ENCODE data around the gene CTNNBL1.
"Not testable (repeated sequence)": the region's sequence is repeated elsewhere in the genome, so short reads cannot be mapped to it uniquely, and the experiment has no call there.

The CTNNBL1 gene

DNA sequence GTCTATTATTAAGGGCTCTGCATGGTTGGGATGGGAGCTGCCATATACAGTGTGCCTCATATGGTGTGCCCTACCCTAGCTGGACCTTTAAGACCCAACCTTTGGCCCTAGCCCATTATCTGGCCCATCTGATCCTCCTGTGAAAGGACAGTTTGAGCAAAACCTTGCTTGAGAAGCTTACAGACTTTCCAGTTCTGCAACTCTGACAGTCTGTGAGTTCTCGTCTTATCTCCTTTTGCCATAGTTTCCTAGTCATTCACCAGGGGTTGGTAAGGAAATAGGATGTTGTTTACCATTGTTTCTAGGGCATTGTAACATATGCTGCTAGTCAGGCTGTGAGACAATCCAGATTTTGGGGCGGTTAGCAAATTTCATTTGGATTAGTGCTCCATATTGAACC, 17.2 kb downstream of the CTNNBL1 start:
- H3K4me3 ChIP-seq (ENCODE audit: low read length) = no peak overlapping the region
- TF ChIP-seq CTCF (conservative IDR thresholded peaks at IDR 0.05; ENCODE audit: low read length) = no peak
- DNase-seq (ENCODE audit: low read depth) = no peak

DNA sequence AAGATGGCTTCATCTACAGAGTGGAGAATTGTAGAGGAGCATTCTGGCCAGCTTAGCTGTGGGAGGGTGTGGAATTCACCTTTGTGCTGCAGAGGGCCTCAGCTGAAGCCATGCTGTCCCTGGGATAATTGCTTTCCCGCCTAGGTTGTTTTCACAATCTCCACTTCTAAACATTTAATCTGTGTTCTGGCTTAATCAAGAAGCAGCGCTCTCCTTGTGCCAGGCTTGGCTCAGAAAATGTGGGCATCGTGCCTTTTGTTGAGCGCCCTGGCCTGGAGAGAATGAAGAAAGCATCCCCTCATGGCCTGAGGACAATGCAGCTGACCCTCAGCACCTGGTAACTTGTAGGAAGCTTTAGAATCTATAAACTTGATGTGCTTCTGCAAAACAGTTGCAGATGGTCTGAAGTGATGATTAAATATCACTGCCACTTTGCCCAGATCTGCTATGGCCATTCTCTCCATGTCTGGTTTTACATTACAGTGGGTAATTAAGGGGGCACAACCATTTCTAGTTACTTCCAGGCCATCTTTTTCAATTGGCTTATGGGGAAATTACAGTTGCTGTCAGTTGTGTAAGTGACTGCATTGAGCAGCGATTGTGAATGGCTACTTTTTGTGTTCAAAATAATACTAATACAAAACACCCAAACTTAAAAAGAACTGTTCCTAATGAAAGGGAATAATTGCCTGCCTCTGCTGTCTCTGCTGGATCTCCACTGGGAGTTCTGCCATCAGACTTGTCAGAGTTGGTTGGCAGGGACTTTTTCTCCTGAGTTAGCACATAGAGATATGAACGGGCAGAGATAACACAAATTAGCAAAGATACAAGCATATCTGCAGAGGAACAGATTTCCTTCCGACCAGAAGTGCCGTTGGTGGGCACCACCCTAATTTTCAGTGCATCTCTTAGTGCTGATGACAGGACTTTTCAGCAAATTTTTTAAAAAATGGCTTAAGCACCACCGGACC, 18.4 kb downstream of the CTNNBL1 start:
- TF ChIP-seq CTCF (conservative IDR thresholded peaks at IDR 0.05; ENCODE audit: low read length) = no peak
- no peak overlapping the region for H3K4me3 ChIP-seq (ENCODE audit: low read length)
- DNase-seq (ENCODE audit: low read depth) = no peak

- DNase-seq (ENCODE audit: low read depth) = no peak
- no peak for TF ChIP-seq CTCF (conservative IDR thresholded peaks at IDR 0.05; ENCODE audit: low read length)
- no peak overlapping the region for H3K4me3 ChIP-seq (ENCODE audit: low read length)
Observed at GRCh38 chr20:37713396-37713795, 19.6 kb downstream of the CTNNBL1 start.

DNA sequence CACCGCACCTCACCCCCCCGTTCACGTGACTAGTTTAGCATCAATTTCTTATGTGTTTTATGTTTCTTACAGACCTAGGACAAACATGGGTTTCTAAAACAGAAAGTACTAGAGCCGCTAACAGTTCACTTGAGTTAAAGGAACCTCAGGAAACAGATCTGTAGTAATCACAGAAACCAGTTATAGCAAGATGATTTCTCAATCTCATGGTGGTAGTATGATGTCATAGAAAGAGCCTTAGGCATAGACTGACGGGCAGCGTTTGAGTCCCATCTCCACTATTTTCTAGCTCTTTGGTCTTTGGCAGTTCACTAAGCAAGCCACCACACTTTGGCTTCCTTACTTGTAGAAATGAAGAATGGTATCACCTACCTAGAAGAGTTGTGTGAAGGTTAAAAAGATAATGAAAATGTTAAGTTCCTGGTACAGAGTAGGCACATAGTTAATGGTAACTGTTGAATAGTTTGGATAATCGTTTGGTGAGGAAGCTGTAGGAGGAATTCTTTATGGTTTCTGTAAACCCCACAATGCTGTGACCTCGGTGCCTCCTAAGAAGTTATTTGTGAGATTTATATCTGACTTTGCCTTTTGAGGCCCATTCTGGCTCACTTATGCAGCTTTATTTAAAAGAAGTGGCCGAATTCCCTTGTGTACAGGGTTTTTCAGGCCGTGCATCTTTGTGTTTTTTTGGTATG, 21.3 kb downstream of the CTNNBL1 start:
- no peak overlapping the region for H3K4me3 ChIP-seq (ENCODE audit: low read length)
- peak; percentile 38 for DNase-seq (ENCODE audit: low read depth)
- TF ChIP-seq CTCF (conservative IDR thresholded peaks at IDR 0.05; ENCODE audit: low read length) = no peak

DNA sequence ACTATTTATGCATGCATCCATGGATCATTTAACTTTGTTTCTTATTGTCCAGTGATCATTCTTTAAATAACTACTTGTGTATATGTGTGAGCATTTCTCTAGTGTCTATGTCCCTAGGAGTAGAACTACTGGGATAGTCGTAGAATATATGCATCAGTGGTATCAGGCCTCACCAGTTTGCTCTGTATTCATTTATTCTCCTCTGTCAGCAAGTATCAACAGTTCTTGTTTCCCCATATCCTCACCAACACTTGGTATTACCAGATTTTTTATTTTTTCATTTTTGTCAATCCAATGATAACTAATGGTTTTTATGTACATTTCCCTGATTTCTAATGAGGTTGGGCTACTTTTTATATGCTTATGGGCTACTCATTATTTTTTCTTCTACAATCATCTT, 27.9 kb downstream of the CTNNBL1 start:
- H3K4me3 ChIP-seq (ENCODE audit: low read length) = no peak overlapping the region
- TF ChIP-seq CTCF (conservative IDR thresholded peaks at IDR 0.05; ENCODE audit: low read length) = no peak
- no peak for DNase-seq (ENCODE audit: low read depth)

DNA sequence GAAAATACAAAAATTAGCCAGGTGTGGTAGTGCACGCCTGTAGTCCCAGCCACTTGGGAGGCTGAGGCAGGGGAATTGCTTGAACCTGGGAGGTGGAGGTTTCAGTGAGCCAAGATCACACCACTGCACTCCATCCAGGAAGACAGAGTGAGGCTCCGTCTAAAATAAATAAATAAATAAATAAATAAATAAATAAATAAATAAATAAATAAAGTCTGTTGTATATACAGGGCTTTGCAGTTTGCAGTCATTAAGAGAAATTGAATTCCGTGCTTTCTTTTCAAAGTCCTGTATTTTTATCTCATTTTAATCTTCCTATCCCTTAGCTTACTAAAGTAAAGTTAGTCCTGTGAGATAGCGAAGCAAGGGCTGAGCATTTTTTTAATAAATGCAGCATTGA, 28.5 kb downstream of the CTNNBL1 start:
- not testable (repeated sequence) for H3K4me3 ChIP-seq (ENCODE audit: low read length); DNase-seq (ENCODE audit: low read depth)

- no peak overlapping the region for H3K4me3 ChIP-seq (ENCODE audit: low read length)
- TF ChIP-seq CTCF (conservative IDR thresholded peaks at IDR 0.05; ENCODE audit: low read length) = no peak
- no peak for DNase-seq (ENCODE audit: low read depth)
Observed at GRCh38 chr20:37723668-37724067, 29.8 kb downstream of the CTNNBL1 start.
